Dendritic cell treated with granulocyte-macrophage colony-stimulating factor and Interleukin-4, amounts not matched to agents 40 ng/mL and 50 ng/mL, for 4 days (primary cell): ENCODE measurements around the gene AKR1D1.
"Not testable (repeated sequence)": the region's sequence is repeated elsewhere in the genome, so short reads cannot be mapped to it uniquely, and the experiment has no call there.

Experiments
- H3K27ac Mint-ChIP-seq: one replicate; pipeline ENCODE4 v1.8.0; 2022; ENCODE audit warnings: mild to moderate bottlenecking, mixed read lengths
- H3K27me3 Mint-ChIP-seq: one replicate; pipeline ENCODE4 v1.8.0; 2022; ENCODE audit warnings: mild to moderate bottlenecking, mixed read lengths
- H3K36me3 Mint-ChIP-seq: one replicate; pipeline ENCODE4 v1.8.0; 2022; ENCODE audit warnings: low read depth, mixed read lengths
- H3K4me1 Mint-ChIP-seq: one replicate; pipeline ENCODE4 v1.8.0; 2022; ENCODE audit warnings: low read depth, mixed read lengths
- H3K4me3 Mint-ChIP-seq: one replicate; pipeline ENCODE4 v1.8.0; 2022; ENCODE audit warnings: mild to moderate bottlenecking, moderate library complexity, mixed read lengths
- H3K9me3 Mint-ChIP-seq: one replicate; pipeline ENCODE4 v1.8.0; 2022; ENCODE audit warnings: mixed read lengths
- intact Hi-C: fragments of 100-400 bp; cut with micrococcal nuclease; formaldehyde crosslinking; loops from one replicate; pipeline ENCODE4 v1.15.0; 2022

AKR1D1 gene

GRCh38 chr7:138052696-138053095 lies 23.6 kb upstream of the AKR1D1 start:
- Mint-ChIP-seq H3K27ac (no peak overlapping the region), H3K4me1 (peaks cover 5% of the 10 kb centered on the region), H3K36me3 (no peaks in the 10 kb centered on the region), H3K4me3 (no peak overlapping the region), H3K9me3 (peaks cover 9% of the 10 kb centered on the region), H3K27me3 (no peaks in the 10 kb centered on the region)
- intact Hi-C loops, result no loop called here

GRCh38 chr7:138055698-138056097 lies 20.6 kb upstream of the AKR1D1 start:
- H3K27me3 Mint-ChIP-seq, intact Hi-C loops, H3K4me1 Mint-ChIP-seq, H3K4me3 Mint-ChIP-seq, H3K9me3 Mint-ChIP-seq, H3K36me3 Mint-ChIP-seq, H3K27ac Mint-ChIP-seq: not testable (repeated sequence)

GRCh38 chr7:138063400-138063799 lies 12.9 kb upstream of the AKR1D1 start:
- H3K27ac Mint-ChIP-seq, result no peak overlapping the region
- H3K27me3 Mint-ChIP-seq, result no peaks in the 10 kb centered on the region
- no peaks in the 10 kb centered on the region for H3K9me3 Mint-ChIP-seq
- H3K4me3 Mint-ChIP-seq, result no peak overlapping the region
- no peaks in the 10 kb centered on the region for H3K4me1 Mint-ChIP-seq
- intact Hi-C loops, result no loop called here
- no peaks in the 10 kb centered on the region for H3K36me3 Mint-ChIP-seq

GRCh38 chr7:138064856-138065357 lies 11.4 kb upstream of the AKR1D1 start:
- intact Hi-C loops, result no loop called here
- Mint-ChIP-seq H3K4me1 (no peaks in the 10 kb centered on the region), H3K27me3 (no peaks in the 10 kb centered on the region), H3K9me3 (no peaks in the 10 kb centered on the region), H3K27ac (no peak overlapping the region), H3K36me3 (no peaks in the 10 kb centered on the region), H3K4me3 (no peak overlapping the region)

- Mint-ChIP-seq H3K4me3 (no peak overlapping the region), H3K27me3 (no peaks in the 10 kb centered on the region), H3K36me3 (no peaks in the 10 kb centered on the region), H3K4me1 (no peaks in the 10 kb centered on the region), H3K9me3 (no peaks in the 10 kb centered on the region), H3K27ac (no peak overlapping the region)
- intact Hi-C loops, result no loop called here
Measured at GRCh38 chr7:138065827-138066226, 10.4 kb upstream of the AKR1D1 start.

GRCh38 chr7:138066954-138067394 lies 9.3 kb upstream of the AKR1D1 start:
- intact Hi-C loops, result no loop called here
- no peaks in the 10 kb centered on the region for H3K9me3 Mint-ChIP-seq
- H3K4me3 Mint-ChIP-seq, result no peak overlapping the region
- H3K4me1 Mint-ChIP-seq, result no peaks in the 10 kb centered on the region
- H3K36me3 Mint-ChIP-seq, result no peaks in the 10 kb centered on the region
- no peaks in the 10 kb centered on the region for H3K27me3 Mint-ChIP-seq
- H3K27ac Mint-ChIP-seq, result no peak overlapping the region

GRCh38 chr7:138067774-138068173 lies 8.5 kb upstream of the AKR1D1 start:
- no peaks in the 10 kb centered on the region for H3K9me3 Mint-ChIP-seq
- no peaks in the 10 kb centered on the region for H3K4me1 Mint-ChIP-seq
- H3K27me3 Mint-ChIP-seq, result no peaks in the 10 kb centered on the region
- H3K36me3 Mint-ChIP-seq, result no peaks in the 10 kb centered on the region
- intact Hi-C loops, result no loop called here
- no peak overlapping the region for H3K27ac Mint-ChIP-seq
- no peak overlapping the region for H3K4me3 Mint-ChIP-seq

GRCh38 chr7:138070908-138071307 lies 5.4 kb upstream of the AKR1D1 start:
- Mint-ChIP-seq H3K4me3 (no peak overlapping the region), H3K27ac (no peak overlapping the region), H3K4me1 (peaks cover 20% of the 10 kb centered on the region), H3K9me3 (peaks cover 20% of the 10 kb centered on the region), H3K36me3 (no peaks in the 10 kb centered on the region), H3K27me3 (no peaks in the 10 kb centered on the region)
- intact Hi-C loops, result no loop called here

GRCh38 chr7:138072726-138073125 lies 3.5 kb upstream of the AKR1D1 start:
- intact Hi-C loops, result no loop called here
- Mint-ChIP-seq H3K4me1 (peaks cover 26% of the 10 kb centered on the region), H3K4me3 (no peak overlapping the region), H3K27ac (no peak overlapping the region), H3K27me3 (no peaks in the 10 kb centered on the region), H3K36me3 (no peaks in the 10 kb centered on the region), H3K9me3 (peaks cover 28% of the 10 kb centered on the region)

GRCh38 chr7:138074121-138074520 lies 2.1 kb upstream of the AKR1D1 start:
- intact Hi-C loops, result no loop called here
- H3K27ac Mint-ChIP-seq, result peak overlapping the region; percentile 79
- no peaks in the 10 kb centered on the region for H3K36me3 Mint-ChIP-seq
- H3K9me3 Mint-ChIP-seq, result peaks cover 28% of the 10 kb centered on the region
- H3K4me3 Mint-ChIP-seq, result no peak overlapping the region
- H3K4me1 Mint-ChIP-seq, result peaks cover 29% of the 10 kb centered on the region
- H3K27me3 Mint-ChIP-seq, result no peaks in the 10 kb centered on the region

GRCh38 chr7:138074540-138074939 lies 1.7 kb upstream of the AKR1D1 start:
- H3K27me3 Mint-ChIP-seq, result no peaks in the 10 kb centered on the region
- H3K4me1 Mint-ChIP-seq, result peaks cover 30% of the 10 kb centered on the region
- peaks cover 28% of the 10 kb centered on the region for H3K9me3 Mint-ChIP-seq
- intact Hi-C loops, result no loop called here
- H3K36me3 Mint-ChIP-seq, result no peaks in the 10 kb centered on the region
- H3K4me3 Mint-ChIP-seq, result no peak overlapping the region
- H3K27ac Mint-ChIP-seq, result peak overlapping the region; percentile 79

- H3K4me1 Mint-ChIP-seq, result peaks cover 30% of the 10 kb centered on the region
- H3K36me3 Mint-ChIP-seq, result no peaks in the 10 kb centered on the region
- H3K9me3 Mint-ChIP-seq, result peaks cover 28% of the 10 kb centered on the region
- intact Hi-C loops, result no loop called here
- peak overlapping the region; percentile 79 for H3K27ac Mint-ChIP-seq
- H3K4me3 Mint-ChIP-seq, result no peak overlapping the region
- no peaks in the 10 kb centered on the region for H3K27me3 Mint-ChIP-seq
Measured at GRCh38 chr7:138075350-138075749, 909 bp upstream of the AKR1D1 start.

- Mint-ChIP-seq H3K4me1 (peaks cover 30% of the 10 kb centered on the region), H3K27ac (peak overlapping the region; percentile 79), H3K9me3 (peaks cover 28% of the 10 kb centered on the region)
- H3K4me3 Mint-ChIP-seq, H3K36me3 Mint-ChIP-seq, H3K27me3 Mint-ChIP-seq, intact Hi-C loops: not testable (repeated sequence)
Measured at GRCh38 chr7:138075786-138076185, 473 bp upstream of the AKR1D1 start.

GRCh38 chr7:138077809-138078208 lies 1.6 kb downstream of the AKR1D1 start:
- H3K9me3 Mint-ChIP-seq, result peaks cover 28% of the 10 kb centered on the region
- no peak overlapping the region for H3K4me3 Mint-ChIP-seq
- no peak overlapping the region for H3K27ac Mint-ChIP-seq
- peaks cover 30% of the 10 kb centered on the region for H3K4me1 Mint-ChIP-seq
- intact Hi-C loops, result no loop called here
- no peaks in the 10 kb centered on the region for H3K36me3 Mint-ChIP-seq
- H3K27me3 Mint-ChIP-seq, result no peaks in the 10 kb centered on the region

- peaks cover 28% of the 10 kb centered on the region for H3K4me1 Mint-ChIP-seq
- peaks cover 23% of the 10 kb centered on the region for H3K9me3 Mint-ChIP-seq
- no peak overlapping the region for H3K4me3 Mint-ChIP-seq
- no peaks in the 10 kb centered on the region for H3K36me3 Mint-ChIP-seq
- H3K27me3 Mint-ChIP-seq, result no peaks in the 10 kb centered on the region
- no peak overlapping the region for H3K27ac Mint-ChIP-seq
- intact Hi-C loops, result no loop called here
Measured at GRCh38 chr7:138079137-138079536, 2.9 kb downstream of the AKR1D1 start.
